ENCODE measurements around the gene SEMA5A.
"Not testable (repeated sequence)": the region's sequence is repeated elsewhere in the genome, so short reads cannot be mapped to it uniquely, and the experiment has no call there.

The SEMA5A gene

DNA sequence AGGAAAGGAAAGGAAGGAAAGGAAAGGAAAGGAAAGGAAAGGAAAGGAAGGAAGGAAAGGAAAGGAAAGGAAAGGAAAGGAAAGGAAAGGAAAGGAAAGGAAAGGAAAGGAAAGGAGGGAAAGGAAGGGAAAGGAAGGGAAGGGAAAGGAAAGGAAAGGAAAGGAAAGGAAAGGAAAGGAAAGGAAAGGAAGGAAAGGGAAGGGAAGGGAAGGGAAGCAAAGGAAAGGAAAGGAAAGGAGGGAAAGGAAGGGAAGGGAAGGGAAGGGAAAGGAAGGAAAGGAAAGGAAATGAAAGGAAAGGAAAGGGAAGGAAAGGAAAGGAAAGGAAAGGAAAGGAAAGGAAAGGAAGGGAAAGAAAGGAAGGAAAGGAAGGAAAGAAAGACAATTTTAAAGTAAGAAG is 192.8 kb downstream of the SEMA5A start:
- not testable (repeated sequence) for DNase-seq

DNA sequence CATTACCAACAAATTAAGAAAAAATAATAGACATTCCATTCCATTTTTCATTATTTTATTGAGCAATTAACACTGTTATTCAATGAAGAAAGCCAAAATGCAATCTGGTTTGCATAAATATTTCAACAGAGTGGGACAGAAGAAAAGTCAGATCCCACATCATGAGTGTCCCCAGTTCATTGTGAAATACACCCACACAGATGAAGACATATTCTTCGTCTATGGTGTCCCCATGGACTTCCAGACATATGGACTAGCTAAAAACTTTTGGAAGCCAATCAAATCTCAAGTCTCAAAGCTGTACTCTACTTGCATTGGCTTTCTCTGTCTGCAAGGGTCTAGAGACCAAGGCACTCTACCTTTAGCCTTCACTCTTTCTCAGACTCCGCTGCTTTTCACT is 194.3 kb downstream of the SEMA5A start:
- DNase-seq: no peak

DNA sequence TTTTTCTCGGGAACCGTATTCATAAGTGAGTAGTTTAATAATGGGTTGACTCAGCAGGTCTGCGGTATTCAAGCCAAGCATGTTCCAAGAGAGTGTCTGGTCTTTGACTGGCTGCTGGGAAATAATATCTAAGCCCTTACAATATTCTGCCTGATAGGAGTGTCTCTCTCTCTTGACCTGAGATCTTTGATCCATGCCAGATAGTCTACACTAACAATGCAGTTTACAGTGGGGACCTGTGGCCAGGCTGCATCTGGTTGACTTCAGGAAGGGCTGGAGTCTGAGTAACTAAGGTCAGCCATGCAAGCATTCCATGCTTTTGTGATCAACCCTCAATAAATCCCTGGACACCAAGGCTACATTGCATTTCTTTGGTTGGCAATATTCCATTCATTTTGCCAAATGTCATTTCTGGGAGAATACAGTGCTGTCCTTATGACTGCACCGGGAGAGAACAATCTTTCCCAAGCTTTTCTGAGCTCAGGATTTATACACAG is 195.5 kb downstream of the SEMA5A start:
- DNase-seq: no peak

DNA sequence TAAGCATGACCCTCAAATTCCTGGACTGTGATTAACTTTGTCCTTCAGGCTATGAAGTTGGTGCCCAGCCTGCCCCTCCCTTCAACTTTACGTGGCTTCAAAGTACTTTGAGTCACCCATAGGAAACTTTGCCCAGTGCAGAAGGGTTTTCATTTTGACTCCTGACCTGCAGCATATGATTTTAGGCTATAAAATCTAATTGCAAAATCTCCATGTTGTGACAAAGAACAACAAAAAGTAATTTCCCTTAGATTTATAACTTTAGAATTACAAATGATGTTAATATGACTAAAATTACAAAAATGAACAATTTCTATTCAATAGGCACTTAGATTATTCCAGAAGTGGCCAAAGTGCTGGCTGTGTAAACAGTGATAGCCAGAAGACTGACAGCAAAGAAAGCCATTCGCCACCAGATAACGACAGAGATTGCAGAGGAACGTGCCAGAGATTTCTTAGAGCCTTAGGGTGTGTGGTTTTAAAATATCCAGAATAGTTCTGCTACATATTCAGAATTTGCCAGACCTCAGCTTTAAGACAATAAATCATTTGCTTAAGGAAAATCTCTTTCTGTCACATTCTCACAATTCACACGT is 197.4 kb downstream of the SEMA5A start:
- DNase-seq: no peak

DNA sequence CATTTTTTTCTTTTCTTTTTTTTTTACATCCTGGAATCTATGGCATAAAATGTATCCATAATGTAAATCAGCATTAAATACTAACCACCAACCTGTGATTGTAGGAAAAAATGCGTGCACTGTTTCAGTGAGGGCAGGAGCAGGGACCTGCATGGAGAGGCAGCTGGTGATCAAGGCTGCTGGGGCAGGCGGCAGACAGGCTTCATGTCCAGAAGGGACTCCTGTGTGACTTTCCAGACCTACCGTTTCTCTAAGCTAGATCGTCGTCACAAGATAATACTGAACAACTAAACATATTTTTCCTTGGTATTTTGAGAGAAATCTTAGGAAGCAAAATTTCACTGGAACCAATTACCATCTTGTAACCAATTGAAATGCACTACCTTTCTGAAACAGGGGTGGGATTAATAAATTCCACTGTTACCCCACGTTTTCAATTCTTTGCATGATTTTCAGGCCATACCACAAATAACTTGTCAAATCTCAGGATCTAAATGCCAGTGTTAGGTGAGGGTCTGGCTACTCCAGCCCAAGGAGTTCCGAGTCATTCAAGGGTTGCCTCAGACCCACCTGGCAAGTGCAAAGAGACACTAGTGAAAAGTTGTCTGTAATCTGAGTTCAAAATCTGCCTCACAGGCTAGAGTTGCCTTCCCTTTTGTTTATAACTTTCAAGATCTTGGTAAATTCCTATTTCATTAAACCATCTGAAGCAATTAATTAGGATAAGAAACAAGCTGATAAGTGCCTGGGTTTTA is 198.2 kb downstream of the SEMA5A start:
- no peak for DNase-seq

DNA sequence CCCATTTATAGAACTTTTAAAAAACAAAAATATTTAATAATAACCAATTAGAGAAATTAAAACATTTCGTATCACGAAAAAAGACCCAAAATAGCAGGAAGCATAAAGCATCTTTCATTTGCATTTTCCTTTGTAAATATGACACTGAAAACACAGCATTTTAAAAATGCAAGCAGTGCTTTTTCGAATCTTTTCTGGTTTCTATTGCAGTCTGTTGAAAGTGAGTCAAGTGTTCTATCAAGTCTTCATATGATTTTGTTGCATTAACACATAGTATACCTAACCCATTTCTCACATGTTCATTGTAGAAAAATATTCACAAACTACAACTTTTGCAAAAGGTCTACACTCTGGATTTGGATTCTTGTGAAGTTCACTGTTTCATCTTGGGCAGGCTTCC is 198.8 kb downstream of the SEMA5A start:
- DNase-seq: no peak

DNA sequence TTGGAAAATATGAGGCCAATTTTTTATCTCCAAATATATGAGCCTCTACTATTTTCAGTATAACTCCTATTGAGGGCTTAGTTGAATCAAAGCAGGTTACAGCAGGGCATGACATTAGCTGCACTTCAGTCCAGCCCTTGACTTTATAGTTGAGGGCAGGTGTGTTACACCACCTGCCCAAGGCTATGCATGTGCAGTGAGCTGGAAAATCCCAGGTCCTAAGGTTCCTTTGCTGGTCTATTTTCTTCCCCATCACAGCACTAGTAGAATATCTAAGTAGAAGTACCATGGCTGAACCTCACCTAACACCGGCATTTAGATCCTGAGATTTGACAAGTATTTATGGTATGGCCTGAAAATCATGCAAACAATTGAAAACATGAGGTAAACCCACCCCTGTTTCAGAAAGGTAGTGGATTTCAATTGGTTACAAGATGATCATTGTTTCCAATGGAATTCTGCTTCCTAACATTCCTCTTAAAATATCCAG is 201.1 kb downstream of the SEMA5A start:
- DNase-seq: no peak

DNA sequence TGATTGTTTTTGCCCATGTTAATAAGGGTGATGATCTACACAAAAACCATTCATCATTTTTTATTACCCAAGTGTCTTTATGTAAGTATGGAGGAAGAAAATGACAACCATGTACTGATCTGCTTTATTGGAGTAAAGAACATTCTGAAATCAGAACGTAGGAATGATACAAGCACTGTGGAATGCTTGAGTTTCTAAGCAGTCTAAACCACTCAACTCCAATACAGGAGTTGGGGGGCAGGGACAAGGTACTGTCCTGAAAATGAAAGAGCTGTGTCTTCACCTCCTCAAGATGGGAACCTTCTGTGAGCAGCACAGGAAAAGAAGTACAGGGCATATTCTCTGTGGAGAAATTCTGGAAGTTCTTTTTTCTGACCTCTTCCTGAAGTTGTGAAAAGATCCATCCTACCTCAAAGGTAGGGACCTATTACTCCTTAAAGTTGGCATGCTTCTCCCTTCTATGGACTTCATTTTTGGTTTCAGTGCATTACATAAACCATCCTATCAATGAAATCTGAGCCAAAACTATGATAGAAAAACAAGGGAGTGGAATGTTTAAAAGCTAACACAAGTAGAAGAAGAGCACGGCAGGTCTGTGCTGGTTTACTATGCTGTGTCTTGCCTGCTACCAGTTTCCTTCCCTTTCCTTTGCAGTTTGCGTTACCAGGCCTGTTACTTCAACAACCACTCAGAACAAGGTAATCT is 202.6 kb downstream of the SEMA5A start:
- DNase-seq: no peak

DNA sequence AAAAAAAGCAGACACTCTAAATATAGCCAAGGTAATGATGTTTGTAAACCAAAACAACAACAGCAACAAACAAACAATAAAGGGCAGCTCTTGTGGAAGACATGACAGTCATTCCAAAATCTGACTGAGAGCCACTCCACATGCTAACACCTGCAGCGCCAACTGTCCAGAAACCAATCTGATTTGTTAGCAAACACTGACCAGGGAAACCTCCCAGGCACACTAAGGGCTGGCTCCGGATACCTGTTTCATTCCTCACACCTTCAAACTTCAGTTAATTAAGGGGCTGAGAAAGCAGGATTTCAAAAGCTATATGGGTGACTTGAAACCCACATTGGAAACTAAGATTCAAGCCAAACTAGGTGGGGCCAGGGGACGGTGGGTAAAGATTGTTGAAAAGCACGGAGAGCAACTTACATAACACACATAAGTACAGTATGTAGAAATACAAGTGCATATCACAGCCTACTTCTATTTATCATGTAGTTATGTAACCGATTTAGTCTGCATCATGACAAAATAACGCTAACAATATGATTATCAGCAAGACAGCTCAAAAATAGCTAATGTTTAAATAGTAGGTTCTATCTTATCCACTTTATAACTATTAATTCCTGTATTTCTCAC is 203.6 kb downstream of the SEMA5A start:
- no peak for DNase-seq

DNA sequence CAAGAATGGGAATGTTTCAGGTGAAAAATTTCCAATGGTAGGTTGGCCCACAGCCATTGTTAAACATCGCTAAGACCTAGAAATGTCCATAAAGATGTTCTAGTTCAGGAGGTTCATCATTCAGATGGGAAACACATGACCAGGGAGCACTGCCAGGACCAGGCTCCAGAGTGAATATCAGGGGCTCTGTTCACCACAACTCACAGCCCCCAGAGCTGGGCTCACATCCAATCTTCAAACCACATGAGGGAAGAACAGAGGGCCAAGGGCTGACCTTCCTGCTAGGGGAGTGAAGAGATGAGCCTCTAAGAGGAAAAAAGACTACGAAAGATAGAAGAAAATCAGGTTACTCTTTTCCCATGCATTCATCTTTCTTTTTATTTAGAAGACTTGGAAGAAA is 205.8 kb downstream of the SEMA5A start:
- no peak for DNase-seq

DNA sequence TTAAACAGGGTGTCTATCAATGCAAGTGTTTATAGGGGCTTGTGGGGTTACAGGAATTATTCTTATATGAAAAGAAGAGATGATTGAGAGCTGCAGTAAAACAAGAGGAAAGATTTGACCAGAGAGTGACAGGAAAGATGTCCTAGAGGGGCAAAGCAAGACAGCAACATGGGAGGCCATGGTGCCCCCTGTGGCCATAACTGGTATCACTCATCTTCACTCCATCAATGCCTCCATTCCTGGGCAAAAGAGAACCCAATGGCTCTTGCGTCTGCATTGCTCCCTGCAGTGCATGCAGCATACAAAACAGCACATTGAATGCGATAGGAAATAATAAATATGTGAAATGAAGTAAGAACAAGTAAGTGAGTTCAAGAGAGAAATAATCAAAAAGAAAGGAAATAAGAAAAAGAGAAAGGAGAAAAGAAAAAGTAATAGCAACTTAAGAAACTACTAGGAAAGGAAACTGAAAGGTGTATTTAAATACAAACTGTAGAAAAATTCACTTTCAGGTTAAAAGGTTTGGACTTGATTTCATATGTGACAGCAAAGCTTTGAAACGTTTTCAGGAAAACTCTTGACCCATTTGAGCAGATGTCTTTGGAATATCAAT is 206.6 kb downstream of the SEMA5A start:
- no peak for DNase-seq

DNA sequence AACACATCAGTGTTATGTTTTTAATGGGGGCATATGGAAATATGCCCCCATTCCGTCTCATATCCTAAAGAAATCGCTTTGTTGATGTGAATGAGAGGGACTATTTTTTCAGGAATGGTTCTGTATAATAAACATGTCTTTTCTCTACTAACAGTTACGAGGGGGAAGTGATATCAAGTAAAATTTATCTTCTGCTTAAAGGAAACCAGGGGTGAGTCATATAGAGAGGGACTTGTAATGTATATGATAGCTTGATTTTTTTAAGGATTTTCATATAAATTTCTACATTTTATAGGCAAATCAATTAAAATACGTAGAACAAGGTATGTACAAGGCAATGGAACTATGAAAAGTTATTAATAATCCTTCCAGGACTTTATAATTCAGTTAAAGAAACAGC is 207.1 kb downstream of the SEMA5A start:
- DNase-seq: no peak

DNA sequence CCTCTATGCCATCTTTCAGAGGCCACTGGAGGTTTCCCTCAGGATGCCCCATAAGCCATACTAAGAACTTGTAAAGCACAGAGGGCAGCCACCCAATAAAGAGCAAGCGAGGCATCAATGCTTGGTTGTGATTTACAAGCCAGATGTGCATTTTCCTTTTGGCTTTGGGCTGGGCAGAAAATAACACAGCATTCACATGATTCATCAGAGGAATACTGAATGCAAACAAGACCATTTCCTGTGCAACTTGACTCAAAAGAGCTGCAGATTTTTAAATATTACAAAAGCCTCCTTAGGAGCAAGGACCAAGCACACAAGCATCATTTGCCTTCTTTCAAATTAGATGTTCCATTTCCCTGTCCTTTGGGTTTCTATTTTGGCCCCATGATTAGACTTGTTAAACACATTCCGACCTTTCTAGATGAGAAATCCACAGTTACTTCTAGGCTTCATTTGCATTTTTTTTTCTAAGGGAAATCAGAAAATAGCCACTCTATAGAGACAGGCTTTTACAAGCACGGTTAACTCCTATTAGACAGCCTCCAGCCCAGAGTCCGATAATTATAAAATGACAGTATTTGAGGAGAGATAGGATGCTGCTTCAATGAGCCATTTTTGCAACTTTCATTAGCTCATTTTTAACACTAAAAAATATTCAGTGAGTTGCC is 207.8 kb downstream of the SEMA5A start:
- no peak for DNase-seq

DNA sequence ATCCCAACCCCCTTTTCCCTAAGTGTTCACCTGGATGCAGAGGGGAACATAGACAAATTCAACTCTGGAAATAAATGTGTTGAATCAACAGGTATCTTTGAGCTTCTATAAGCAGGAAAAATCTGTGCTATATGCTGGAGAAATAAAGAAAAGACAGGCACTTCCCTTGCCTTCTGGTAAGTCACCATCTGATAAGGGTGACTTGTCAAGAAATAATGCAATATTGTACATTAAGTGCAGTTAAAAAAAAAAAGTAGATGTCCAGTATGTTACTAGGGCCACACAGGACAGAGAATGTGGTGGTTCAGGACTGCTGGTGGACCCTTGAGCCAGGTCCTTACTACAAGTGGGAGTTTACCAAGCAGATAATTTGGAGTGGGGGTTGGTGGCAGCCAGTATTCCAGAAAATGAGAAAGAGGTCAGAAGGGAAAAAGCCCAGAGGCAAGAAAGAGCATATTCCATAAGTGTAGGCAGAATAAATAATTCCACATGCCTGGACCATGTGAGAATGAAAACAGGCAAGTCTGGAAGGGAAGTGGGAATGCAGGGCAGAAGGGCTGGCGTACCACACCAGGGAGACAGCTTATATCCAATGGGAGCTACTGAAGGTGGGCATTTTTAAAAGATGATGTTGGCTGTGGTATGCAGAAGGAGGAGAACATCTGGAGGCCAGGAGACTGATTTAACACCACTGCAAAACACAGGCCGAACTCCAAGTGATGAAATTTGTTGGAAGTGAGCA is 209.9 kb downstream of the SEMA5A start:
- no peak for DNase-seq

DNA sequence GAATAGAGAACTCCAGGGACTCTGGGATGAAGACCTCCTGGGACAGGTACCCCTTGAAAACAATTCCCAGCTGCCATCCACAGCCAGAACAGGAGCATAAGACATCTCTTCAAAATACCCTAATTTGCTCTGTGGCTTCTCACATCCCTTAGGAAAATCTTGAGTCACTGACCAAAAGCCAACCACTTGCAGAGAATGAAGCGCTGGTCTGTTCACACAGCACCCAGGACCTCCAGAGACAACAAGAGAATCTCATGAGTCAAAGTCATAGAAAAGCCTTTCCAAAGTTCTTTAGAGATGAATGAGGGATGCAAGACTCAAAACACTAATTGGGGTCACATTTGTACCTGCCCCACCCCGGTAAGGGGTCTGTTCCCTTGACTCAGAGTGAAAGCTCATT is 210.6 kb downstream of the SEMA5A start:
- no peak for DNase-seq

DNA sequence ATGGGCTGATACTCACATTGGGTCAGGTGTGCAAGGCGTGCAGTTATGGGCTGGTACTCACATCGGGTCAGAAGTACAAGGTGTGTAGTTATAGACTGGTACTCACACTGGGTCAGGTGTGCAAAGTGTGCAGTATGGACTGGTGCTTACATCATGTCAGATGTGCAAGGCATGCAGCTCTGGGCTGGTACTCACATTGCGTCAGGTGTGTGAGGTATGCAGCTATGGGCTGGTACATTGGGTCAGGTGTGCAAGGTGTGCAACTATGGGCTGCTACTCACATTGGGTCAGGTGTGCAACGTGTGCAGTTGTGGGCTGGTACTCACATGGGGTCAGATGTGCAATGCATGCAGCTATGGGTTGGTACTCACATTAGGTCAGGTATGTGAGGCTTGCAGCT is 213.8 kb downstream of the SEMA5A start:
- no peak for DNase-seq

DNA sequence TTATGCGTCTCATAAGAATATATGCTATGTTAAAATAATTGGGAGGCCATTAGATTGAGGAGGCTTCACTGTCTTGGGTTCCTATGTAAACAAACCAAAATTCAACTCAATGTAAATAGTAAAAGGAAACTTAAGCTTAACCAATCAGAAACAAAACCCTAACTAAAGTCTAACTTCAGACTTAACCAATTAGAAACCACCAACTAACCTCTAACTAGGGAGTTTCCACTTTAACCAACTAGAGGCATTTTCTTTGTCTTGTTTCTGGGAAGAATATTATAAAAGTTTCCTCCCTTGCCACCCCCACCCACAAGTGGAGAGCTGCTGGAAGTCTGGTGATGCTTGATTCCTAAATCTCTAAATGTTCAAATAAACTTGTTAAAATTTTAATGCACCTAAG is 214.5 kb downstream of the SEMA5A start:
- no peak for DNase-seq

DNA sequence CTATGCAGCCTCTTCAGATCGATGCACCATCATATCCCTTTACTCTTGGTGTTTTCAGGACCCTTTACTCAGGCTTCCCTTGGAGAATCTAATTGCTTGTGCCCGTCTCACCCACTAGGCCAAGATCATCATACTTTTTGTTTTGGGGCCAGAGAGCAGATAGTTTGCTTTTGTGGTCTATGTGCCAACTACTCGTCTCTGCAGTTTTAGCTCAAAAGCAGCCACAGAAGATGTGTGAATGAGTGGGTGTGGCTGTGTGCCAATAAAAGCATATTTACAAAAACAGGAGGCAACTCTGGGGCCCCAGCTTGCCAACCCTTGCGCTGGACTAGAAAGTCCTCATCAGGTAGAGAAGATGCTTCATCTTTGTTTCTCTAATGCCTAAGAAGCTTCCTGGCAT is 216.8 kb downstream of the SEMA5A start:
- no peak for DNase-seq

DNA sequence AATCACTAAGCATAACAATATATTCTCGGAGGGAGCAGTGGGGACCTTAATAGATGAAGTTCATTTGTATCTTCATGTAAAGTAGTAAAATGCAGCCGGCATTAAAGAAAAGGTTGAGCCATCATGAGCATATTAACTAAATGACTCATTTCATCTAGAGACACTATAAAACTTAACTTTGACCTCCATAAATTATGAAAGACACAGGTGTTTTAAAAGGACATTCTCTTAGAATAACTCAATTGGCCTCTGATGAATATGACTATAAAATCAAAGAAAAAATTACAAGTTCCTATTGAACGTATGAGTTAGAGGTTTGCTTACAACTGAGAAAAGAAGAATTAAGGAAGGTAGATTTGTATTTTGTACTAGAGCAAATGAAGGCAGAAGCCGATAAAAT is 220.3 kb downstream of the SEMA5A start:
- DNase-seq: no peak

DNA sequence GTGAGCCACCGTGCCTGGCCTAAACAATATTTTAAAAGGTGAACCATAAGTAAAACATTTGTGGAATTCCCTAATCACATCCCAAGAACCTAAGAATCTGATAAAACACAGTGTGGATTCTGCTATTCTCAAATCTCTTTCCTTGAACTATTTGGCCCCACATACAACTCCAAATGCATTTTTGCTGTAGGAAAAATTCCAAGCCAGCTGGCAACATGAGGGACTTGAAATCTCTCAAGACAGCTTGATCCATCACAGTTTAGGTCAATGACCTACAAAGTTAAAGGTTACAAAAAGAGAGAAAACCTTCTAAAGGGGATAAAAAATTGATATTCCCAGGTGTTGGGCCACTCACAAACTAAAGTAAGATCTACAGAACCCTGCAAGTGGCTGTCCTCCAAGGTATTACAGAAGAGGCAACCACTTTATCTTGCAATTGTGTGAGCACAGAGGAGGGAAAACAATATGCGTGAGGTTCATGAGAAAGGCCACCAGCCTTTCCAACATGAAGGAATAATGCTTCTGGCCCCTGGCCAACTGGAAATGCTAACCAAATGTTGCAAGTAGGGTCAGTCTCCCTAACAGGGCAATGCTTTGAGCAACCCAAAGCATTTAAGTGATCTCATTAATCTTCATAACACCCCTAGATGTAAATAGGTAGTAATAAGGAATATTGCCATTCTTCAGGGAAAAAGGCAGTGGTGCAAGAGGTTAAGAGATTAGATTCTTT is 221.4 kb downstream of the SEMA5A start:
- DNase-seq: no peak

DNA sequence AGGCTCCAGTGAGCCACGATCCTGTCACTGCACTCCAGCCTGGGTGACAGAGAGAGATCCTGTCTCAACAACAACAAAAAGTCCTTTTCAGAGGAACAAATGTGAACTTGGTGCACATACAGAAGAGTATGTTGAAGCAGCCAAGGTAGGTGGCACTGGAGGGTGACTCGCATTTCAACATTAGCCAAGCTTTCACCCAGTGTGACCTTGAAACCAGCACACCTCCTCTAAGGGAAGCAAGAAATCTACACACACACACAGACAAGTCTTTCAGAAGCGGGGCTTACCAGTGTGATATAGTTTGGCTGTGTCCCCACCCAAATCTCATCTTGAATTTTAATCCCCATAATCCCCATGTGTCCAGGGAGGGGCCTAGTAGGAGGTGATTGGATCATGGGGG is 225.2 kb downstream of the SEMA5A start:
- no peak for DNase-seq
